GM12878 (cell line): Measurements from ENCODE around the gene ASS1. TPM values are rescaled to one million over a fixed set of nuclear protein-coding genes. Genes with fewer than 3 reads are reported as not detected.

Experiments
- ATAC-seq: fragments of 200-7000 bp; cut with Tn5 transposase; 3 replicates; pipeline ENCODE4 v1.9.1; 2020; ENCODE audit warnings: mild to moderate bottlenecking, moderate library complexity
- BruUV-seq: library from RNA; stranded (reverse); fragments of 400-500 nt; replicated peaks from 2 replicates; lab custom pipeline; 2021; lab: Mats Ljungman, UMichigan
- CTCF ChIA-PET: fragments of 300-600 bp; sonication (Branson Sonifier 250); formaldehyde crosslinking; extraction: SDS; loops from one replicate; lab custom pipeline; 2021; ENCODE audit warnings: inconsistent platforms; lab: Yijun Ruan, JAX
- POLR2A ChIA-PET: fragments of 350-600 bp; formaldehyde crosslinking; extraction: SDS; loops from one replicate; lab custom pipeline; 2021; ENCODE audit warnings: inconsistent platforms; lab: Charles Lee
- RAD21 ChIA-PET: fragments of 300-600 bp; sonication (Branson Sonifier 250); formaldehyde crosslinking; loops from one replicate; lab custom pipeline; 2023; ENCODE audit warnings: antibody characterized with exemption; ENCODE audit not compliant: unreplicated experiment; lab: Charles Lee
- SMC1A ChIA-PET: fragments of 300-600 bp; sonication (Branson Sonifier 250); formaldehyde crosslinking; loops from one replicate; lab custom pipeline; 2023; ENCODE audit not compliant: unreplicated experiment, uncharacterized antibody; lab: Charles Lee
- DNase-seq: peaks from one replicate; pipeline ENCODE4 v3.0.0-alpha.2; 2011; ENCODE audit warnings: low read depth, low spot score
- FAIRE-seq: peaks from 3 replicates; lab custom pipeline; 2011; peaks lifted over from hg19 to GRCh38; lab: Jason Lieb, UNC
- H2AFZ ChIP-seq: 2 replicates; pipeline ENCODE4 v1.6.0; 2011; ENCODE audit warnings: low read depth, low read length, control low read depth; ENCODE audit not compliant: control insufficient read depth
- H3K27ac ChIP-seq: 2 replicates; pipeline ENCODE4 v1.5.1; 2011; ENCODE audit warnings: control low read depth; ENCODE audit not compliant: control insufficient read depth, insufficient read depth
- H3K27me3 ChIP-seq, 2 experiments: replicated peaks in 1 of 2; 2 replicates each; pipeline versions ENCODE4 v1.6.0 to v1.6.1; 2011; ENCODE audit warnings: low read length in 1 of 2; ENCODE audit not compliant: control insufficient read depth in 2 of 2, insufficient read depth in 2 of 2
- H3K36me3 ChIP-seq, 2 experiments: 2 replicates each; pipeline ENCODE4 v1.5.1; 2011; ENCODE audit warnings: low read length in 1 of 2; ENCODE audit not compliant: control insufficient read depth in 2 of 2, insufficient read depth in 2 of 2
- H3K4me1 ChIP-seq: 2 replicates; pipeline ENCODE4 v1.6.1; 2011; ENCODE audit warnings: mild to moderate bottlenecking, low read length, moderate library complexity, mixed read lengths; ENCODE audit not compliant: control insufficient read depth, insufficient read depth
- H3K4me2 ChIP-seq: 2 replicates; pipeline ENCODE4 v1.6.0; 2011; ENCODE audit warnings: control low read depth; ENCODE audit not compliant: control insufficient read depth, insufficient read depth
- H3K4me3 ChIP-seq: fragments of 200-600 bp; sonication (generic); 2 replicates; pipeline ENCODE4 v1.5.1; 2016
- H3K79me2 ChIP-seq: 2 replicates; pipeline ENCODE4 v1.6.0; 2011; ENCODE audit warnings: low read length; ENCODE audit not compliant: control insufficient read depth, insufficient read depth
- H3K9ac ChIP-seq: 2 replicates; pipeline ENCODE4 v1.8.0; 2011; ENCODE audit warnings: low read length, control low read depth, mixed read lengths; ENCODE audit not compliant: control insufficient read depth, insufficient read depth
- H3K9me3 ChIP-seq: replicated peaks from 3 replicates; pipeline ENCODE4 v1.5.1; 2011; ENCODE audit warnings: mild to moderate bottlenecking, low read length; ENCODE audit not compliant: control insufficient read depth, insufficient read depth
- H4K20me1 ChIP-seq: 2 replicates; pipeline ENCODE4 v1.6.0; 2011; ENCODE audit not compliant: control insufficient read depth, insufficient read depth
- CBFB ChIP-seq: IDR thresholded peaks from 2 replicates; pipeline ENCODE4 v1.6.1; 2016; ENCODE audit warnings: antibody characterized with exemption, low read depth
- NFXL1 ChIP-seq: fragments of 450-650 bp; IDR thresholded peaks from 2 replicates; pipeline ENCODE4 v1.6.1; 2017; ENCODE audit warnings: antibody characterized with exemption, mild to moderate bottlenecking, borderline replicate concordance
- NR2C2 ChIP-seq: IDR thresholded peaks from 2 replicates; pipeline ENCODE4 v1.6.1; 2011; ENCODE audit warnings: borderline replicate concordance, low read depth; ENCODE audit not compliant: control insufficient read depth, insufficient read length
- RAD51 ChIP-seq: fragments of 450-650 bp; IDR thresholded peaks from 2 replicates; pipeline ENCODE4 v1.6.1; 2016; ENCODE audit warnings: moderate library complexity, mild to moderate bottlenecking, inconsistent platforms
- ZNF687 ChIP-seq: fragments of 450-650 bp; IDR thresholded peaks from 2 replicates; pipeline ENCODE4 v1.6.1; 2017; ENCODE audit warnings: mild to moderate bottlenecking, moderate library complexity
- WGBS: methylation state at CpG from one replicate; pipeline ENCODE4 v1.1.6; 2016; ENCODE audit warnings: low lambda C conversion rate; ENCODE audit not compliant: insufficient replicate concordance, insufficient coverage; ENCODE audit errors: missing lambda C conversion rate; 5-methylcytosine and 5-hydroxymethylcytosine counted together
- in situ Hi-C: fragments of 300-500 bp; cut with MboI; formaldehyde crosslinking; loops from 9 replicates; pipeline ENCODE4 v1.14.3; 2018; ENCODE audit warnings: mixed read lengths
- intact Hi-C: fragments of 100-400 bp; cut with micrococcal nuclease; formaldehyde crosslinking; loops from one replicate; pipeline ENCODE4 v1.14.2; 2022; ENCODE audit not compliant: unreplicated experiment
- polyA plus RNA-seq, 11 experiments: library from polyadenylated mRNA; depleted of rRNA in 4 of 11; unstranded in 6 of 11; stranded (reverse) in 5 of 11; fragments of >200 nt; fragmentation: Nextera tagmentation in 4 of 11; fragmentation: Illumina TruSeq in 1 of 11; extraction: Ambion mirVana in 4 of 11; extraction: Trizol in 1 of 11; gene quantifications; 1 replicate in 1 of 11; 2 replicates in 10 of 11; pipeline versions ENCODE4 v1.2.1 to v1.2.3, GENCODE V29; 2011 to 2016; ENCODE audit warnings: inconsistent platforms in 2 of 11, missing spikeins in 2 of 11, low read depth in 1 of 11
- total RNA-seq, 4 experiments: library from RNA; depleted of rRNA in 3 of 4; stranded (reverse); fragments of >200 nt in 3 of 4; fragmentation: Illumina TruSeq in 1 of 4; extraction: Trizol in 1 of 4; gene quantifications; 2 replicates each; pipeline versions ENCODE4 v1.2.1 to v1.2.3, GENCODE V29; 2013 to 2021
- TF ChIP-seq, protein P1 (sequence below): IDR thresholded peaks from 2 replicates; pipeline ENCODE4 v1.6.1; 2011; ENCODE audit warnings: mild to moderate bottlenecking, low read depth, low read length, moderate library complexity; ENCODE audit not compliant: insufficient replicate concordance

The ASS1 gene
- total and polyA plus RNA-seq, 10 of the 15 experiments (the other 5 are each of a cell fraction or from before 2014, with no cell fraction given): 0.10 to 6.1 (median 0.28) TPM; not detected in 3

- TF ChIP-seq ZNF687 (no peak), CBFB (no peak)
- TF ChIP-seq, protein P1, sequence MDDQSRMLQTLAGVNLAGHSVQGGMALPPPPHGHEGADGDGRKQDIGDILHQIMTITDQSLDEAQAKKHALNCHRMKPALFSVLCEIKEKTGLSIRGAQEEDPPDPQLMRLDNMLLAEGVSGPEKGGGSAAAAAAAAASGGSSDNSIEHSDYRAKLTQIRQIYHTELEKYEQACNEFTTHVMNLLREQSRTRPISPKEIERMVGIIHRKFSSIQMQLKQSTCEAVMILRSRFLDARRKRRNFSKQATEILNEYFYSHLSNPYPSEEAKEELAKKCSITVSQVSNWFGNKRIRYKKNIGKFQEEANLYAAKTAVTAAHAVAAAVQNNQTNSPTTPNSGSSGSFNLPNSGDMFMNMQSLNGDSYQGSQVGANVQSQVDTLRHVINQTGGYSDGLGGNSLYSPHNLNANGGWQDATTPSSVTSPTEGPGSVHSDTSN: no peak
These were observed 27.5 kb downstream of the ASS1 start (continued) for GRCh38 chr9:130472184-130472705.

DNA sequence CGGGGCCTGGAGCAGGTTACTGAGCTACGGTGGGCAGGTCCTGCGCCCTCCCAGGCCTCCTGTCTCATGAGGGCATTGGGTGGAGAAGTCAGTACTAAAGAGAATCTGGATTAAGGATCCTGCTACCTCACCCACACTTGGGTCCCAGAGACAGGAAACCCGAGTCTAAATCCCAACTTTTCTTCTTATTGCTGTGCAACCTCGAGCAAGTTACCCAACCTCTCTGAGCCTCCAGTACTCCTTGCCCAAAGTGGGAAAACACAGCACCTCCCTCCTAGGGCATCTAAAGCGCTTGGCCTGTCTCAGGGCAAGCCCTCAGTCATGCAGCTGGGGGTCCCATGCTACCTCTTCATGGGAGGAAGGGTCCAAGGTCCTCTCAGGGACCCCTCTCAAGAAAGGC is 28.2 kb downstream of the ASS1 start:
- no TSS peak for BruUV-seq
- no peak for ATAC-seq
- H4K20me1 ChIP-seq: no peaks in the 10 kb centered on the region
- H3K4me3 ChIP-seq: no peak overlapping the region
- SMC1A ChIA-PET: no interaction called here
- DNase-seq: no peak
- TF ChIP-seq RAD51 (no peak), NR2C2 (no peak), NFXL1 (no peak)
- TF ChIP-seq, all 136 proteins: peak for 0
- CTCF ChIA-PET: no interaction called here
- intact Hi-C loops (no loop called here), in situ Hi-C loops (no loop called here)
- no peak for FAIRE-seq
- Histone ChIP-seq H3K9ac (no peak overlapping the region), H3K27me3 (peaks cover 2 to 6% of the 10 kb centered on the region in 2 experiments; a peak in 3 of 4 replicates), H3K36me3 (no peaks in the 10 kb centered on the region), H3K27ac (no peak overlapping the region), H3K4me1 (no peaks in the 10 kb centered on the region), H3K4me2 (no peak overlapping the region), H3K9me3 (no peaks in the 10 kb centered on the region), H3K79me2 (no peaks in the 10 kb centered on the region), H2AFZ (no peak overlapping the region)
- POLR2A ChIA-PET: no interaction called here
- RAD21 ChIA-PET: no interaction called here
- 20% methylated on average over 6 of the region's 6 CpGs for WGBS
